GM18498 (cell line): ENCODE measurements around the gene TNFRSF11A.

ENCODE experiments used
- ATAC-seq: cut with Tn5 transposase; IDR thresholded peaks from one replicate; pipeline ENCODE4 v1.9.1; 2021; ENCODE audit warnings: mild to moderate bottlenecking, moderate library complexity; ENCODE audit not compliant: unreplicated experiment

TNFRSF11A gene

DNA sequence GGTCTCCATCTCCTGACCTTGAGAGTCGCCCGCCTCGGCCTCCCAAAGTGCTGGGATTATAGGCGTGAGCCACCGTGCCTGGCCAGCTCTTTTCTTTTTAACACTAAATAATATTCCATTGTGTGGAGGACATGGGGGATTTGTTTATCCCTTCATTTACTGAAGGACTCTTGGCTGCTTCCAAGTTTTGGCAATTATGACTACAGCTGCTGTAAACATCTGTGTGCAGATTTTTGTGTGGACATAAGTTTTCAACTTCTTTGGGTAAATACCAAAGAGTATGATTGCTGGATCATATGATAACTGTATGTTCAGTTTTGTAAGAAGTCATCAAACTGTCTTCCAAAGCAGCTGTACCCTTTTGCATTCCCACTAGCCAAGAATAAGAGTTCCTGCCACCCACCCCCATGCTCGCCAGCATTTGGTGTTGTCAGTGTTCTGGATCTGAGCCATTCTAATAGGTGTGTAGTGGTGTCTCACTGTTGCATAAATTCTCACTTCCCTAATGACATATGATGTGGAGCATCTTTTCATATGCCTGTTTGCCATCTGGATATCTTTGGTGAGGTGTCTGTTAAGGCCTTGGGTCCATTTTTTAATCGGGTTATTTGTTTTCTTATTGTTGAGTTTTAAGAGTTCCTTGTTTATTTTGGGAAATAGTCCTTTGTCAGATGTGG lies 52.2 kb downstream of the TNFRSF11A start:
- no peak for ATAC-seq

DNA sequence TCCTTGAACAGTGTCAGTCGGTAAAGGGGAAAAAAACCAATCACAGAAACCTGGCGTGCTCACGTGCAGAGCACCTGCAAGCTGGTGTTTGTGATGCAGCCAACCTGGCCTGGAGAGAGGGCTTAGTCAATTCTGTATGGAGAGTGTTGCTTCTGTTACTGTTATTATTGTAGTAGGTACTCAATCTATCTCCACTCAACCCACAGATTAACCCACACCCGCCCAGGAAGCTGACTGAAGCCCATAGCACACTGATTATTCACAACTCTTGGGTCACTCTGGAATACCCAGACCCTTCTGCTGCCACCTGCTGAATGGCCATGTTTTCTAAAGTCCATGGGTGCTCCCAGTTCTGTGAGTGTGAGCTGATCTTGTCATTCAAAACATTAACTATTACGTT lies 53.9 kb downstream of the TNFRSF11A start:
- ATAC-seq: no peak

DNA sequence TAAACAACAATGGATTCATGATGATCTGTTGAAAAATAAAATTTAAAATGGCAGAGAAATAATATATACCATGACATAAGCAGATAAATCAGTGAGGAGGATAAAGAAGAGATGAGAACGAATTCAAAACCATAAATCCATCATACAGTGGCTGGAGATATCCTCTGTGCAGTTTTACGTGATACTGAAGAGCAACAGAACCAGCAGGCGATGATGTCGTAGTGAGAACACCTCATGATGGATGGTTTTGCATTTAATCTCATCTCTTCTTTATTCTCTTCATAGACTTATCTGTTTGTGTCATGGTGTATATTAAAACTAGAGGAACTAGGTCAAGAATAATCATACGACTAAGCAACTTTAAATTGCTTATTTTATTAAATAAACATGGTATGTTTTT lies 56.3 kb downstream of the TNFRSF11A start:
- no peak for ATAC-seq

DNA sequence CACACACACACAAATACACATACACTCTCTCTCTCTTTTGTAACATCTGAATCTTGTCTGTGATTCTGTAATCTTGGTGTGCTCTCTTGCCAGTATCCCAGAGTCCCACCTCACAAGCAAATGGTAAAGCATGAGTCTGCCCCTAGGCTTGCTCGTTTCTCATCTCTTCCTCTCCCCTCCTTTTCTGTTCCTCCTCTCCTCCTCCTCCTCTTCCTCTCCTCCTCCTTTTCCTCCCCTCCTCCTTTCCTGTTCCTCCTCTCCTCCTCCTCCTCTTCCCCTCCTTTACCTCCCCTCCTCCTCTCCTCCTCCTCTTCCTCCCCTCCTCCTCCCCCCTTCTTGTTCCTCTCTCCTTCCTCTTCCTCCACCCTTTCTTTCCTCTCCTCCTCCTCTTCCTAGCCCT lies 59.0 kb downstream of the TNFRSF11A start:
- no peak for ATAC-seq

- ATAC-seq: no peak
Measured at GRCh38 chr18:62384610-62385097, 59.5 kb downstream of the TNFRSF11A start.

DNA sequence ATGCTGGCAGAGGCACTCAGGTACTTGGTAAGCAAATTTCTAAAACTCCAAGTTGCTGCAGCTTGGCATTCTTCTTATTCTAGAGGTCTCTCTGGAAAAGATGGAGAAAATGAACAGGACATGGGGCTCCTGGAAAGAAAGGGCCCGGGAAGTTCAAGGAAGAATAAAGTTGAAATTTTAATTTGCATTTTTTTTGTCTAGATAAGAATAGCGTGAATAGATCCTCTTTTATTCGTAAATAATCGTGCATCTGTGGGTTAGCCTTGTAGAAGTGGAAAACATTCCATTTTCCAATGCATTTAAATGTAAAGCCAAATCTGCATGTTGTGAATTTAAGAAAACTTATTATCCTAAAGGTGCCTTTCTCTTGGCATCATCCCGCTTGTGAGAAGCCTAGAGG lies 61.0 kb downstream of the TNFRSF11A start:
- ATAC-seq: no peak

- ATAC-seq: no peak
Measured at GRCh38 chr18:62386601-62387000, 61.5 kb downstream of the TNFRSF11A start.

GRCh38 chr18:62387257-62387656 lies 62.1 kb downstream of the TNFRSF11A start:
- no peak for ATAC-seq

DNA sequence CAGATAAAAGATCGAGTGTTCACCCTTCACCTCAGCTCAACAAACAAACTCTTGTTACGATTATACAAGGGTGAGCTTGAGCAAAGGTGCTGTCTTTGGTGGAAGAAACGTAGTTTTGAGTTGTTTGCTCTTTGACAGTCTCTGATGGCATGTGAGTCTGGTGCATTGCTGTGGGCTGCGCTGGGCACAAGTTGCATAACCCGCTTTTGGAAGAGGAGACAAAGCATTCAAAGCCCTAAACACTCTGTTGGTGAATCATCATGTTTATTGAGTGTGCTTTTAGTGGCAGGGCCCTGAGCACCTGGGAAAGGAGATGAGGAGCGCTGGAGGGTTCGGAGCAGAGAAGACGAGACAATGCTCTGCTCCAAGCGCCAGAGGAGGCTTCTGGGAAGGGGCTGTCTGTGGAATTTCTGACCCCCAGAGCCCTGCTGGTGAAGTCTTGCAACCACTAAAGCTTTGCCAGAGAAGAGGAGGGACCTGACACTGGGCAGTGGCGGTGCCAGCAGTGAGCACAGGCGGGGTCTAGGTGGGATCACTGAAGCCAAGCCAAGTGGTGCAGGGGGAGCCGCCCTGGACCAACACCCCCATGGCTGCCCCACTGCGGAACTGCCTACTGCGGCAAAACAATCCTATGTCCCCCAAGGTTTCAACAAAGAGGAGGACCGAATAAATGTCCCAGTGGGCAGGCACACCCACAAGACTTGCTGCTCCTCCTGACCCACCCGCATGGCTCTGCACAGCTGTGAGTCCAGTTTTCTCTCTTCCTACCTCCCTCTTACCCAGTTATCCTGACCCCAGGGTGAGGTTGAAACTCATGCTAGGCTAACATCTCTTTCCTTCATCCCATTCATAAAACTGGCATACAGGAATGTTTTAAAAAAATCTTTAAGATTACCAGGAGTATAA lies 64.0 kb downstream of the TNFRSF11A start:
- no peak for ATAC-seq

GRCh38 chr18:62389761-62390481 lies 64.8 kb downstream of the TNFRSF11A start:
- no peak for ATAC-seq

DNA sequence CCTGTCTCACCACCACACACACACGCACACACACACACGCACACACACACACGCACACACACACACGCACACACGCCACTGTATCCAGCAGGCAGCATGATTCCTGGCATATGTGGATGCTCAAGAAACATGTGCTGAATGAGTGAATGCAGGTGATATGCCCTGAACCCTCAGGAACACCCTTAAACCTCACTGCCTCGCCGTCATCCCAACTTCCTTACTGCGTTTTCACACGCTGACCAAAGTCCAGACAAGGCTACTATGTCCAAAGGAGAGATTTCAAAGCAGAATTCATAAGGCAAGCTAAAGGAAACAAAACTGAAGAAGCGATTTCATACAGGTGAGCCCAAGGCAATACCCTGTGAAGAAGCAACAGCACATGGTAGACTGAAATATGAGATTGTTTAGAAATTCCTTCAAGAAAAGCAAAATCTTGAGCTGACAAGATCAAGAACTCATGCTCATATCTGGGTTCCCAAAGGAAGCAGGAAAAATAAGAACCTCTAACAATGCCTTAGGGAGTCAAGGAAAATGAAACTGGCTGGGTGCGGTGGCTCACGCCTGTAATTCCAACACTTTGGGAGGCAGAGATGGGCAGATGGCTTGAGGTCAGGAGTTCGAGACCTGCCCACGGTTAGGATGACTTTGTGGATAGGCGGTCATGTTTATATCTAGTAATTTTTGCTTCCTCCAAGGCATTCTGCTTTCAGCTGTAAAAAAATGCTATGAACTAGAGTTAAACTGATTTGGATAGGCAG lies 69.1 kb downstream of the TNFRSF11A start:
- no peak for ATAC-seq

- ATAC-seq: no peak
Measured at GRCh38 chr18:62396381-62396780, 71.3 kb downstream of the TNFRSF11A start.

DNA sequence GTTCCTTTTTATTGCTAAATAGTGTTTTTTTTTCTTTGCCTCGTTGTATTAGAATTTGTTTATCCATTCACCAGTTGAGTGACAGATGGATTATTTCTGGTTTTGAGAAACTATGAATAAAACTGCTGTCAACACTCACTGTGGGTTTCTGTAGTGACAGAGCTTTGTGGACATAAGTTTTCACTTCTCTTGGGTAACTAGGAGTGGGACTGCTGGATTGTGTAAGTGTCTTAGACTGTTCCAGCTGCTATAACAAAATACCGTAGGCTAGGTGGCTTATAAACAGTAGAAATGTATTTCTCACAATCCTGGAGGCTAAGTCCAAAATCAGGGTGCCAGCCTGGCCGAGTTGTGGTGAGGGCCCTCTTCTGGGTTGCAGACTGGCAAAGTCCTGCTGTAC lies 71.9 kb downstream of the TNFRSF11A start:
- no peak for ATAC-seq

DNA sequence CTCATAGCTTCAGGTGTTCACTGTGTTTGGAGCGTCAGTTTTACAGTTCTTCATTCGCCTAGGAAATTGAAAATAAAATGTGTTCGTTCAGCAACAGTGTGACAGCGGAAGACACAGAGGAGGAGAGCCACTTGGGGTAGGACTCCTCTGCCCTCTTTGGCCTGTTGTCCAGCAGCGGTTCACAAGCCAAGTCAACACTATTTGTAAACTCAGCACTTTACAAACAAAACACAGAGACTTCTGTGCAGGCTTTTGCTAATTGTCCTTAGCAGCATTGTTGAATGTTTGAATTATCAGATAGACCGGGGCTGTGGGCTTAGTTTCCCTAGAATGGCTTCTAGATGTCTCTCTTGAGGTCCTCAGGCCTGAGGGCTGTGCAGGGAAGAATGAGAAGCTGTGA lies 73.2 kb downstream of the TNFRSF11A start:
- no peak for ATAC-seq

DNA sequence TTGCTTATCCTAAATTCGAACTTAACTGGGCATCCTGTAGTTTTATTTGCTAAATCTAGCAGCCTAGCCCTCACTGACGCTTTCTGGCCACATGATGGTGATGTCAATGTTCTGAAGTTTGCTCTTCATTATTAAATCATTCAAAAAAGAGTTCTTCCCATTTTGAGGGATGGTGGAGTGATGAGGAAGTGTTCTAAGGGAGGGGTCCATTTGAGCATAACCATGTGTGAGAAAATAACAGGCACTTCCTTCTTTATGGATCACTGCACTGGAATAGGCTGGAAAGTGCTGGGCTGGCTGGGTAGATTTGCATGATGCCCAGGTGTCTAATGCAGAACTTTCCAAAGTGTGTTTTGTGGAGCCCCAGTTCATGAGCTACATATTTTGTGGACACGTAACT lies 74.2 kb downstream of the TNFRSF11A start:
- ATAC-seq: no peak

DNA sequence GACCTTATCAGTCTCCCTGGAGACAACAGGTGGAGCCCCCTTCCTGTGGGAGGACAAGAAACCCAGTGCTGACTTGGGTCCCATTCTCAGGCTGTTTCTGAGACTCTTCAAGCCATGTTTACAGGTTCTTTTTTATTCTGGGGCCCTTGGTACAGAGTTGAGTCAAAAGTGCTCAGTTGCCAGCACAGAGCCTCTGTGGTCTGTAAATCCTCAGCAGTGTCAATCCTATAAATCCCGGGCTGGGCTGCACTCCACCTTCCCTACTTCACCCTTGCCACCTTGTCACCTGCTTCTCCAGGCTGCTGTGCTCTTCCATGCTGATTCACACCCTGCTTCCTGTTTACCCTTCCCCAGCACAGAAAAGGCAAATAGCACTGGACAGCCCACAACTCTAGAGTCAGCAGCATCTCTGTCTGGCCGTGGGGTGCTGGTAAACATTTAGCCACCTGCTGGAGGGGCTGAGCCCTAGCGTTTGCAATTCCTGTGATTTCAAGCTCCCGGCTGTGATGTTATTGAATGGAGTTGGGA lies 74.7 kb downstream of the TNFRSF11A start:
- peak; percentile 61 for ATAC-seq

- no peak for ATAC-seq
Measured at GRCh38 chr18:62400916-62401315, 75.8 kb downstream of the TNFRSF11A start.

DNA sequence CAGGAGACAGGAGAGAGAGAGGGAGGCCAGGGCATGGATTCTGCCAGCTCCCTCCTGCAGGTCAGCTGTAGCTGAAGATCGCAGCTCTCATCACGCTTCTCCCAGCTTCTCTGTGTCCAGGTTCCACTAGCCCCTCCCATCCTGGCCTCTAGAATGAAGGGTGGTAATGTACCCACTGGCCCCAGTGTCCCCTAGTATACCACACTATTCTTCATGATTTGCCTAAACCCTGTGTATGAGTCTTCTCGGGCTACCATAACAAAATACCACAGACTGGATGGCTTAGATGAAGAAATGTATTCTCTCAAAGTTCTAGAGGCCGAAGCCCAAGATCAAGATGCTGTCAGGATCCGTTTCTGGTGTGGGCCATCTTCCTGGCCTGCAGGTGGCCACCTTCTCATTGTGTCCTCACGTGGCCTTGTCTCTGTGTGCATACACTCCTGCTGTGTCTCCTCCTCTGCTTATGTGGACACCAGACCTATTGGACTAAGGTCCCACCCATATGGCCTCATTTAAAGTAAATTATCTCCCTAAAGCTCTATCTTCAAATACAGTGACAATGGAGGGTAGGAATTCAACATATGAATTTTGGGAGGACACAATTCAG lies 77.3 kb downstream of the TNFRSF11A start:
- ATAC-seq: no peak

DNA sequence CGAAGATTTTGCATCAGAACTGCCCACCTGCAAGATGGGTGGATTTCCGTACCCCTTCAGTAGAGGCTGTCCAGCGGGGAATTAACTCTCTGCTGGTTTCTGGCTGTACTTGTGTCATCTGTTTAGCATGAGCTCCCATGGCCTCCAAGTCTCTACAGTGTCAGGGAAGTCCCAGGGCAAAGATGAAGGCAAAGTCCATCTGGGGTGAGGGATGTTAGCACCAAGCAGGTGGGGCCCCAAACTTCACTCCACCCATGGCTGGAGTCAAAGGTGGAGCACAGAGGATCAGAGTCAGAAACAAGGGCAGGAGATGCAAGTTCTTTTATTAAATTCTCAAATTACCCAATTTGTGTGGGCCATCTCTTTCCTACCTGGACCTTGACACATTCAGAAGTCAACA lies 78.0 kb downstream of the TNFRSF11A start:
- no peak for ATAC-seq

DNA sequence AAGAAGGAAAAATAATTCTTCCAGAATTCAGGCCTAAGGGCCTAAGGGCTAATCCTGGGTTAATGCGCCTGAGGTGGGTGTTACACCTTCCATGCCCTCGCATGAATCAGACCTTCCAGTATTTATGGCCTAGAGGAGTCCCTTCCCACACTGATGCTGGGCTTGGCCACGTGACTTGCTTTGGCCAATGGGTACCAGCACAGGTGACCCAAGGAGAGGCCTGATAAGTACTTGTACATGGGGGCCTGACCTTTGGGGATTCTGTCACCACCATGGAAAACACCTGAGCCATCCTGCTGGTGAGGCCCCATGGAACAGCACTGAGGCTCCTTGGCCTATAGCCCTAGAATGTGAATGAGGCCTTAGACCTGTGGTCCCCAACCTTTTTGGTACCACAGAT lies 79.8 kb downstream of the TNFRSF11A start:
- ATAC-seq: no peak
